Keratinocyte (primary cell): ENCODE results near the gene NADSYN1. TPM values are rescaled to one million over a fixed set of nuclear protein-coding genes. Genes with fewer than 3 reads are reported as not detected.

ENCODE experiments used
- DNase-seq: peaks from one replicate; pipeline ENCODE4 v3.0.0-alpha.2; 2011; ENCODE audit warnings: low read depth, missing footprints, low spot score
- FAIRE-seq: peaks from 2 replicates; lab custom pipeline; 2011; peaks lifted over from hg19 to GRCh38; lab: Jason Lieb, UNC
- H2AFZ ChIP-seq: 2 replicates; pipeline ENCODE4 v1.6.0; 2012; ENCODE audit warnings: low read length, control low read depth, inconsistent platforms; ENCODE audit not compliant: control insufficient read depth
- H3K27ac ChIP-seq: 2 replicates; pipeline ENCODE4 v1.5.1; 2011; ENCODE audit warnings: low read length; ENCODE audit not compliant: control insufficient read depth, insufficient read depth
- H3K27me3 ChIP-seq: 3 replicates; pipeline ENCODE4 v1.6.0; 2011; ENCODE audit warnings: low read length; ENCODE audit not compliant: control insufficient read depth, insufficient read depth; ENCODE audit errors: extremely low read depth
- H3K36me3 ChIP-seq, 2 experiments: 2 replicates in 1 of 2; 3 replicates in 1 of 2; pipeline ENCODE4 v1.5.1; 2011; ENCODE audit warnings: low read length in 2 of 2, mild to moderate bottlenecking in 1 of 2; ENCODE audit not compliant: control insufficient read depth in 2 of 2, insufficient read depth in 2 of 2; ENCODE audit errors: extremely low read depth in 1 of 2
- H3K4me1 ChIP-seq: 3 replicates; pipeline ENCODE4 v1.5.1; 2011; ENCODE audit warnings: low read length; ENCODE audit not compliant: control insufficient read depth, insufficient read depth; ENCODE audit errors: extremely low read depth
- H3K4me2 ChIP-seq: 3 replicates; pipeline ENCODE4 v1.6.0; 2011; ENCODE audit warnings: low read depth, low read length; ENCODE audit not compliant: control insufficient read depth, insufficient read depth; ENCODE audit errors: extremely low read depth
- H3K4me3 ChIP-seq, 3 experiments: fragments of 200-600 bp in 1 of 3; sonication (generic) in 1 of 3; 2 replicates in 2 of 3; 3 replicates in 1 of 3; pipeline ENCODE4 v1.5.1; 2011 to 2016; ENCODE audit warnings: low read length in 3 of 3, mild to moderate bottlenecking in 3 of 3, control low read depth in 2 of 3, inconsistent platforms in 1 of 3, low read depth in 1 of 3, mixed read lengths in 1 of 3, mixed run types in 1 of 3, moderate library complexity in 1 of 3; ENCODE audit not compliant: control insufficient read depth in 2 of 3, insufficient read depth in 2 of 3; ENCODE audit errors: extremely low read depth in 1 of 3
- H3K79me2 ChIP-seq: 2 replicates; pipeline ENCODE4 v1.6.0; 2012; ENCODE audit warnings: low read length; ENCODE audit not compliant: control insufficient read depth, insufficient read depth
- H3K9ac ChIP-seq: 3 replicates; pipeline ENCODE4 v1.6.0; 2011; ENCODE audit warnings: low read length; ENCODE audit not compliant: control insufficient read depth, insufficient read depth; ENCODE audit errors: extremely low read depth
- H3K9me1 ChIP-seq: 3 replicates; pipeline ENCODE4 v1.6.0; 2011; ENCODE audit warnings: low read length; ENCODE audit not compliant: control insufficient read depth, insufficient read depth; ENCODE audit errors: extremely low read depth
- H3K9me3 ChIP-seq: 2 replicates; pipeline ENCODE4 v1.5.1; 2012; ENCODE audit warnings: low read depth, low read length; ENCODE audit not compliant: control insufficient read depth
- H4K20me1 ChIP-seq: 3 replicates; pipeline ENCODE4 v1.6.0; 2011; ENCODE audit warnings: low read length; ENCODE audit not compliant: control insufficient read depth, insufficient read depth; ENCODE audit errors: extremely low read depth
- CTCF ChIP-seq, 3 experiments: IDR thresholded peaks in 1 of 3; conservative IDR thresholded peaks in 1 of 3; optimal IDR thresholded peaks in 1 of 3; 2 replicates in 2 of 3; 3 replicates in 1 of 3; pipeline versions ENCODE3 to v1.5.1; 2011; ENCODE audit warnings: low read length in 3 of 3, mild to moderate bottlenecking in 3 of 3, moderate library complexity in 2 of 3, control low read depth in 1 of 3, inconsistent platforms in 1 of 3; ENCODE audit not compliant: insufficient read depth in 2 of 3; ENCODE audit errors: extremely low read depth in 1 of 3
- EZH2 ChIP-seq: IDR thresholded peaks from one replicate; pipeline ENCODE4 v1.6.1; 2012; ENCODE audit warnings: inconsistent platforms, mild to moderate bottlenecking, low read length, moderate library complexity
- dilution Hi-C: fragments of 300-500 bp; cut with MboI; formaldehyde crosslinking; loops from one replicate; pipeline ENCODE4 v1.7.0; 2020; ENCODE audit warnings: low sequenced_read_pairs; ENCODE audit not compliant: extremely low pct_ligation_motif_present
- polyA plus RNA-seq, 5 experiments: library from polyadenylated mRNA; depleted of rRNA in 3 of 5; stranded (reverse) in 3 of 5; stranded (forward) in 1 of 5; unstranded in 1 of 5; fragments of >200 nt; gene quantifications; 1 replicate in 1 of 5; 2 replicates in 3 of 5; 3 replicates in 1 of 5; pipeline versions ENCODE4 v1.2.1 to v1.2.3, GENCODE V29; 2011 to 2012; ENCODE audit warnings: missing spikeins in 2 of 5, low read depth in 1 of 5, low replicate concordance in 1 of 5

NADSYN1 gene
- polyA plus RNA-seq, 1 donor (not counting 4 experiments of a cell fraction or from before 2014, with no cell fraction given), result 51.5 TPM

DNA sequence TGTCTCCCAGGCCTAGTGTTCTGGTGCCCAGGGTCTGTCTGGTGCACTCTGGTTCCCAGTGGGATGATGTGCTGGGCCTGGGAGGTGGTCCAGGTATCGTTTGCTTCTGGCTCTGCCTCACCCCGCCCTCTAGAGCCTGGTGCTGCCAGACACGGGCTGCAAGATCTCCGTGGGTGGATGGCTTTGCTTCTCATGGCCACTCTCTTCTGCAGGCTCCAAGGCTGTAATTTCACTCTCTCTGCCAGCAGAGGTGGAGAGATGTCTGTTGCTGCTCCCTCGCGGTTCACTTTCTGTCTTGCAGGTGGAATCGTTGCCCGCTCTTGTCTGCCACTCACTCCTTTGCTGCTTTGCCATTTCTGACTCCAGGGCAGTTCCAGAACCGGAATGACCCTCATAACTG, 13.4 kb downstream of the NADSYN1 start:
- no peak for TF ChIP-seq EZH2
- no peak for TF ChIP-seq CTCF (optimal IDR thresholded peaks at IDR 0.05 in 1 of 3, IDR thresholded peaks at IDR 0.05 in 1 of 3, conservative IDR thresholded peaks at IDR 0.05 in 1 of 3; ENCODE audit: extremely low read depth in 1 of 3, insufficient read depth in 2 of 3, low read length in 3 of 3)
- Histone ChIP-seq H3K27me3 (no peaks in the 10 kb centered on the region), H3K9ac (no peak overlapping the region), H3K36me3 (peaks cover 16 to 31% of the 10 kb centered on the region in 2 experiments), H3K9me3 (no peaks in the 10 kb centered on the region), H2AFZ (no peak overlapping the region), H3K27ac (no peak overlapping the region), H3K4me1 (no peaks in the 10 kb centered on the region), H3K4me3 (no peak overlapping the region), H3K79me2 (no peaks in the 10 kb centered on the region), H3K4me2 (no peak overlapping the region), H4K20me1 (no peaks in the 10 kb centered on the region), H3K9me1 (no peaks in the 10 kb centered on the region)
- dilution Hi-C loops, result no loop called here
- no peak for DNase-seq
- FAIRE-seq, result no peak

GRCh38 chr11:71467164-71467563, 14.2 kb downstream of the NADSYN1 start:
- Histone ChIP-seq H3K27ac (no peak overlapping the region), H3K4me2 (no peak overlapping the region), H3K4me1 (no peaks in the 10 kb centered on the region), H3K36me3 (peaks cover 21 to 29% of the 10 kb centered on the region in 2 experiments), H2AFZ (no peak overlapping the region), H3K4me3 (no peak overlapping the region), H3K9ac (no peak overlapping the region), H4K20me1 (no peaks in the 10 kb centered on the region), H3K9me1 (no peaks in the 10 kb centered on the region), H3K9me3 (no peaks in the 10 kb centered on the region), H3K27me3 (no peaks in the 10 kb centered on the region), H3K79me2 (no peaks in the 10 kb centered on the region)
- no peak for DNase-seq
- no peak for FAIRE-seq
- dilution Hi-C loops, result no loop called here
- TF ChIP-seq EZH2 (no peak), CTCF (optimal IDR thresholded peaks at IDR 0.05 in 1 of 3, IDR thresholded peaks at IDR 0.05 in 1 of 3, conservative IDR thresholded peaks at IDR 0.05 in 1 of 3; ENCODE audit: extremely low read depth in 1 of 3, insufficient read depth in 2 of 3, low read length in 3 of 3) (no peak)
